Measurements from ENCODE around the gene CCNL1.
"Not testable (repeated sequence)": the region's sequence is repeated elsewhere in the genome, so short reads cannot be mapped to it uniquely, and the experiment has no call there.

GRCh38 chr3:157178503-157179364, 18.8 kb upstream of the CCNL1 start:
- not testable (repeated sequence) for TF ChIP-seq CTCF (IDR thresholded peaks at IDR 0.05; ENCODE audit: low read length); EZH2 (IDR thresholded peaks at IDR 0.05; ENCODE audit: borderline replicate concordance, low read length)
